Measurements from ENCODE around the gene COL27A1. TPM values are rescaled to one million over a fixed set of nuclear protein-coding genes. Genes with fewer than 3 reads are reported as not detected.

Gene COL27A1
- total RNA-seq, 2 donors from 2014 or later, result 18.5 to 57.1 TPM

DNA sequence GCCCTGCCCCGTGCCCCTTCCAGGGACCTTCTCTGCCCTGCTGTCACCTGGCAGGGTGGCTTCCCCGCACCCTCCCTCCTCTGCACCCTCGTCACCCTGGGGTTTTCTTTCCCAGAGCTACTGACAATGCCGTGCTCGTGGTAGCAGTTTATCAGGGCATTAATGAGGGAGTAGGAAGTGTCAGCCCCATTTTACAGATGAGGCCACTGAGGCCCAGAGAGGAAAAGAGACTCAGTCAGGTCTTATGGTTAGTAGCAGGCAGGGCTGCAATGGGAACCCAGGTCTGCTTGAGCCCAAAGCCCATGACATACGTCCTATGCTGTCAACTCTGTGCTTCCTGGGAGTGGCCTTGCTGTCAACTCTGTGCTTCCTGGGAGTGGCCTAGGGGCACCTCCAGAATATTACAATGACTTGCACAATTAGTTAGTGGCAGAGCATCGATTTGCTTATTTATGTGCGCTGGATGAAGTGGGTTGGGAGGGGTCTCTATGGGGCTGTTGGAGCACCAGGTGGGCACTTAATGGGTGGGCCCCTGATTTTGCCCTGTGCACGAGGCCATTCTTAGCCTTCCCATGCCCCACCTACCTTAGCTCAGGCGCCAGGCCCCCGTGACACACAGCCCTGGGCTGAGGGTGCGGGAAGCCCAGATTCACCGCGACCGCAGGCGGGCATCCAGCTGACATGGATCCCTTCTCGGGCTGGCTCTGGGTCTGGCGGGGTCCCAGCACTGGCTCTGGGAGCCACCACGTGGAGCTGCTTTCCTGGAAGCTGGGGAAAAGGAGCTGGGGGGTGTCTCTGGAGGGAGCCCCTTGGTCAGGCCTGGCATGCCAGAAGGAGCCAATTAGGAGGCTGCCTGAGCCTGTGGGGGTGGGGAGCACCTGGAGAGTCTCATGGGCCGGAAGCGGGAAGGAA lies 85.6 kb downstream of the COL27A1 start:
- Histone ChIP-seq H3K4me3 (no peak overlapping the region), H3K36me3 (peaks cover 1% of the 10 kb centered on the region), H3K27ac (no peak overlapping the region), H3K27me3 (replicated peaks; ENCODE audit: insufficient read depth) (no peaks in the 10 kb centered on the region), H3K9me3 (no peaks in the 10 kb centered on the region), H3K4me1 (ENCODE audit: control insufficient read depth in 1 of 2, low read depth in 2 of 2) (peaks cover 18 to 55% of the 10 kb centered on the region in 2 donors)
- DNase-seq (ENCODE audit: low spot score) (no peak), ATAC-seq (ENCODE audit: insufficient number of reproducible peaks, low FRiP score, low read depth) (no peak)
- TF ChIP-seq, protein P1, sequence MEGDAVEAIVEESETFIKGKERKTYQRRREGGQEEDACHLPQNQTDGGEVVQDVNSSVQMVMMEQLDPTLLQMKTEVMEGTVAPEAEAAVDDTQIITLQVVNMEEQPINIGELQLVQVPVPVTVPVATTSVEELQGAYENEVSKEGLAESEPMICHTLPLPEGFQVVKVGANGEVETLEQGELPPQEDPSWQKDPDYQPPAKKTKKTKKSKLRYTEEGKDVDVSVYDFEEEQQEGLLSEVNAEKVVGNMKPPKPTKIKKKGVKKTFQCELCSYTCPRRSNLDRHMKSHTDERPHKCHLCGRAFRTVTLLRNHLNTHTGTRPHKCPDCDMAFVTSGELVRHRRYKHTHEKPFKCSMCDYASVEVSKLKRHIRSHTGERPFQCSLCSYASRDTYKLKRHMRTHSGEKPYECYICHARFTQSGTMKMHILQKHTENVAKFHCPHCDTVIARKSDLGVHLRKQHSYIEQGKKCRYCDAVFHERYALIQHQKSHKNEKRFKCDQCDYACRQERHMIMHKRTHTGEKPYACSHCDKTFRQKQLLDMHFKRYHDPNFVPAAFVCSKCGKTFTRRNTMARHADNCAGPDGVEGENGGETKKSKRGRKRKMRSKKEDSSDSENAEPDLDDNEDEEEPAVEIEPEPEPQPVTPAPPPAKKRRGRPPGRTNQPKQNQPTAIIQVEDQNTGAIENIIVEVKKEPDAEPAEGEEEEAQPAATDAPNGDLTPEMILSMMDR (IDR thresholded peaks at IDR 0.05), result no peak

DNA sequence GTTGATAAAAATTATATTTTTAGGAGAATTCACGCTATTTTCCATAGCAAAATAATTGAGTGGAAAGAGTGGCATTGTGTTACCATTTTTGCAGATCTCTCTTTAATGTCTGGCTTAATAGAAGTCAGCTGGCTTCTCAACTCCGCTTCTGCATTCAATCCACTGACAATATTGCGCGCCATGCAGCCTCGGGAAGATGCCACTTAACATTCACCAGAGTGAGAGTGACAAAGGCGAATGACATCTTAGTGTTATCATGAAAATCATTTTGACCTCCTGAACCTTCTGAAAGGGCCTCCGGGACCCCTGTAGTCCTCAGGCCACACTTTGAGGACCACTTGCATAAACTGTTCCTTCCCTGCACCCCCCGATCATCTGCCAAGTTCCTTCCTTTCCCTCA lies 87.5 kb downstream of the COL27A1 start:
- H3K4me3 ChIP-seq, result no peak overlapping the region
- H3K9me3 ChIP-seq, result no peaks in the 10 kb centered on the region
- peaks cover 17 to 44% of the 10 kb centered on the region in 2 donors for H3K4me1 ChIP-seq (ENCODE audit: control insufficient read depth in 1 of 2, low read depth in 2 of 2)
- no peaks in the 10 kb centered on the region for H3K27me3 ChIP-seq (replicated peaks; ENCODE audit: insufficient read depth)
- ATAC-seq (ENCODE audit: insufficient number of reproducible peaks, low FRiP score, low read depth) (no peak), DNase-seq (ENCODE audit: low spot score) (no peak)
- peaks cover 8% of the 10 kb centered on the region for H3K36me3 ChIP-seq
- TF ChIP-seq, protein P1 (IDR thresholded peaks at IDR 0.05), result no peak
- H3K27ac ChIP-seq, result no peak overlapping the region

DNA sequence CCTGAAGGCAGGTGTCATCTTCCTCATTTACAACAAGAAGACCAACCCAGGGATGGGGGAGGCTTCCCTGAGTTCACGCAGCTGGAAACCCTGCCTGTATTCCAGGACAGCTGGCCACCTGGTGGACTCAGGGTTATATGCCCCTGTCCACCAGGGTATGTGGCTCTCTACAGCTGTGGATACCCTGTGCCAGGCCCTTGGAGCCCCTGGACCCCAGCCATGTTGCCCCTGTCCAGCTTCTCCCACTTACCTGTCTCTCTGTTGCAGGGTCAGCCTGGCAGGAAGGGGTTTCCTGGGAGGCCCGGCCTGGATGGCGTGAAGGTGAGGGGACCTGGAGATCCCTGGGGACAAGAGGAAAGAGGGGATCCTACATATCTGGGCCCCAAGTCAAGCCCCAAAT lies 87.9 kb downstream of the COL27A1 start:
- peaks cover 8% of the 10 kb centered on the region for H3K36me3 ChIP-seq
- H3K27me3 ChIP-seq (replicated peaks; ENCODE audit: insufficient read depth), result no peaks in the 10 kb centered on the region
- TF ChIP-seq, protein P1 (IDR thresholded peaks at IDR 0.05), result no peak
- DNase-seq (ENCODE audit: low spot score) (no peak), ATAC-seq (ENCODE audit: insufficient number of reproducible peaks, low FRiP score, low read depth) (no peak)
- peaks cover 13 to 44% of the 10 kb centered on the region in 2 donors for H3K4me1 ChIP-seq (ENCODE audit: control insufficient read depth in 1 of 2, low read depth in 2 of 2)
- no peaks in the 10 kb centered on the region for H3K9me3 ChIP-seq
- no peak overlapping the region for H3K4me3 ChIP-seq
- no peak overlapping the region for H3K27ac ChIP-seq

DNA sequence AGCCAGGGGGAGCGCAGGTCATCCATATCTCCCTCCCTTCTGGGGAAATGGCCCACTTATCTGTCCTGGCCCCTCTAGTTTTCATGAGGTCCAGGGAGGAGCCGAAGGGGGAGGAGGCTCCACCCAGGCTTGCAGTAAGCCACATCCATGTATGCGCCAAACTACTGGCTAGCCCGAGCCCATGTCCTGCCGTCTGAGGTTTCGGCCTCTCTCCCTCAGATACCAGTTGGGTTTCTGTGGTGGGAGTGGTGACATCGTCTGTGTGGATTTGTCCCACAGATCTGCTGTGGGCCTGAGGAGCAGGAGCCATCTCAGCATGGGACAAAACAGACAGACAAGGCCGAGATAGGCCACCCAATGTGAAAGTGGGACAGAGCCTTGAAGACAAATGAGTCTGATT lies 89.2 kb downstream of the COL27A1 start:
- no peak overlapping the region for H3K4me3 ChIP-seq
- H3K27me3 ChIP-seq (replicated peaks; ENCODE audit: insufficient read depth), result no peaks in the 10 kb centered on the region
- TF ChIP-seq, protein P1 (IDR thresholded peaks at IDR 0.05), result no peak
- no peaks in the 10 kb centered on the region for H3K9me3 ChIP-seq
- H3K36me3 ChIP-seq, result peaks cover 8% of the 10 kb centered on the region
- no peak for ATAC-seq (ENCODE audit: insufficient number of reproducible peaks, low FRiP score, low read depth)
- no peak overlapping the region for H3K27ac ChIP-seq
- H3K4me1 ChIP-seq (ENCODE audit: control insufficient read depth in 1 of 2, low read depth in 2 of 2), result peaks cover 2 to 42% of the 10 kb centered on the region in 2 donors
- DNase-seq (ENCODE audit: low spot score), result no peak

DNA sequence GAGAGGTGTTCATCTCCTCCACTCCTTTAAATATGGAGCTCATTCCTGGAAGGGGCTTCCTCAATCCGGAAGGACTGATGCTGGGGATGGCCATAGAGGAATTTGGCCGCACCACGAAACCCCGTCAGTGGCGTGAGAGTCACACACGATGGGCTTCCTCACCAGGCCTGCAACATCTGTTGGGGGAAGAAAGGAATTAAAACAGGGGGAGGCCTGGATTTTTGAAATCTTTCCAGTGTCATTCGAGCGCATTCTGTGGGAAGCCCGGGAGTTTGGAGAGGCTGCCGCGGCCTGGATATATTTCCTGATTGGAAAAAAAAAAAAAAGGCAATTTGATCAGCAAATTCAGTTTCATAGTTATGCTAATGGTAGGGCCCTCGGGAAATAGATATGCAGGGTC lies 91.2 kb downstream of the COL27A1 start:
- Histone ChIP-seq H3K27me3 (replicated peaks; ENCODE audit: insufficient read depth) (no peaks in the 10 kb centered on the region), H3K36me3 (peaks cover 8% of the 10 kb centered on the region), H3K4me1 (ENCODE audit: control insufficient read depth in 1 of 2, low read depth in 2 of 2) (peaks cover 7 to 36% of the 10 kb centered on the region in 2 donors), H3K27ac (no peak overlapping the region), H3K4me3 (no peak overlapping the region), H3K9me3 (no peaks in the 10 kb centered on the region)
- TF ChIP-seq, protein P1 (IDR thresholded peaks at IDR 0.05), result no peak
- no peak for ATAC-seq (ENCODE audit: insufficient number of reproducible peaks, low FRiP score, low read depth)
- no peak for DNase-seq (ENCODE audit: low spot score)
